OCI-LY7 (cell line): ENCODE results near the gene TOR2A. TPM values are rescaled to one million over a fixed set of nuclear protein-coding genes. Genes with fewer than 3 reads are reported as not detected.

Source experiments
- BruUV-seq: library from RNA; stranded (reverse); fragments of 400-500 nt; replicated peaks from 2 replicates; lab custom pipeline; 2021; lab: Mats Ljungman, UMichigan
- CTCF ChIA-PET: fragments of 300-600 bp; sonication (Branson Sonifier 250); formaldehyde crosslinking; loops from one replicate; lab custom pipeline; 2022; ENCODE audit warnings: antibody characterized with exemption; ENCODE audit not compliant: unreplicated experiment; lab: Charles Lee
- POLR2A ChIA-PET: fragments of 300-600 bp; sonication (Branson Sonifier 250); formaldehyde crosslinking; loops from one replicate; lab custom pipeline; 2022; ENCODE audit warnings: antibody characterized with exemption; lab: Charles Lee
- DNase-seq: peaks from one replicate; pipeline ENCODE4 v3.0.0-alpha.2; 2015; ENCODE audit warnings: low spot score
- H2AFZ ChIP-seq: fragments of 200-600 bp; sonication (generic), shearing (Covaris generic); 2 replicates; pipeline ENCODE4 v1.6.1; 2014; ENCODE audit warnings: mild to moderate bottlenecking, antibody characterized with exemption, low read length, moderate library complexity
- H3K27ac ChIP-seq: fragments of 200-600 bp; sonication (generic); 2 replicates; pipeline ENCODE4 v1.5.1; 2014; ENCODE audit warnings: mixed run types, low read depth, mild to moderate bottlenecking, moderate library complexity, low read length, inconsistent platforms; ENCODE audit not compliant: poor library complexity, severe bottlenecking
- H3K36me3 ChIP-seq: fragments of 200-600 bp; sonication (generic); 2 replicates; pipeline ENCODE4 v1.6.1; 2014; ENCODE audit warnings: mild to moderate bottlenecking, antibody characterized with exemption, low read length, moderate library complexity, mixed read lengths; ENCODE audit not compliant: insufficient read depth
- H3K4me1 ChIP-seq: fragments of 200-600 bp; sonication (generic); 2 replicates; pipeline ENCODE4 v1.5.1; 2014; ENCODE audit warnings: mild to moderate bottlenecking, low read length; ENCODE audit not compliant: insufficient read depth, poor library complexity, severe bottlenecking
- H3K4me2 ChIP-seq: fragments of 200-600 bp; sonication (generic); 2 replicates; pipeline ENCODE4 v1.6.1; 2014; ENCODE audit warnings: mild to moderate bottlenecking, low read length
- H3K4me3 ChIP-seq: fragments of 200-600 bp; sonication (generic); 2 replicates; pipeline ENCODE4 v1.5.1; 2014; ENCODE audit warnings: mild to moderate bottlenecking, low read depth, low read length; ENCODE audit not compliant: poor library complexity, severe bottlenecking
- H3K79me2 ChIP-seq: fragments of 200-600 bp; sonication (generic); 2 replicates; pipeline ENCODE4 v1.6.1; 2016; ENCODE audit warnings: low read depth, mild to moderate bottlenecking, low read length, moderate library complexity, mixed read lengths; ENCODE audit not compliant: insufficient read depth
- H3K9me2 ChIP-seq: fragments of 200-600 bp; sonication (generic); 2 replicates; pipeline ENCODE4 v1.6.1; 2016; ENCODE audit warnings: mild to moderate bottlenecking, low read length, mixed read lengths; ENCODE audit not compliant: insufficient read depth
- H3K9me3 ChIP-seq: fragments of 200-600 bp; sonication (generic); 2 replicates; pipeline ENCODE4 v1.6.1; 2014; ENCODE audit warnings: mild to moderate bottlenecking, mixed run types, low read length, mixed read lengths
- H4K20me1 ChIP-seq: fragments of 200-600 bp; sonication (generic); 2 replicates; pipeline ENCODE4 v1.6.1; 2014; ENCODE audit warnings: mild to moderate bottlenecking, antibody characterized with exemption, low read length, moderate library complexity, mixed read lengths; ENCODE audit not compliant: insufficient read depth
- EZH2phosphoT487 ChIP-seq: fragments of 200-600 bp; sonication (generic); IDR thresholded peaks from 2 replicates; pipeline ENCODE4 v1.6.1; 2018; ENCODE audit warnings: low read depth, borderline replicate concordance, mild to moderate bottlenecking, mixed run types, antibody characterized with exemption, low read length, moderate library complexity, mixed read lengths
- intact Hi-C: fragments of 100-400 bp; cut with micrococcal nuclease; formaldehyde crosslinking; loops from one replicate; pipeline ENCODE4 v1.10.0; 2022; ENCODE audit not compliant: unreplicated experiment
- total RNA-seq, 2 experiments: library from RNA; depleted of rRNA in 1 of 2; stranded (reverse); fragments of >200 nt in 1 of 2; shearing (Covaris generic) in 1 of 2; gene quantifications; 2 replicates each; pipeline ENCODE4 v1.2.3, GENCODE V29; 2014 to 2022
- TF ChIP-seq, protein P1 (sequence below): fragments of 200-600 bp; sonication (generic); conservative IDR thresholded peaks from 2 replicates; pipeline ENCODE4 v1.5.1; 2014; ENCODE audit warnings: mild to moderate bottlenecking, antibody characterized with exemption, low read length, moderate library complexity, mixed read lengths

The TOR2A gene
- total RNA-seq, 2 experiments from 2014 or later: 13.9 to 17.9 TPM

DNA sequence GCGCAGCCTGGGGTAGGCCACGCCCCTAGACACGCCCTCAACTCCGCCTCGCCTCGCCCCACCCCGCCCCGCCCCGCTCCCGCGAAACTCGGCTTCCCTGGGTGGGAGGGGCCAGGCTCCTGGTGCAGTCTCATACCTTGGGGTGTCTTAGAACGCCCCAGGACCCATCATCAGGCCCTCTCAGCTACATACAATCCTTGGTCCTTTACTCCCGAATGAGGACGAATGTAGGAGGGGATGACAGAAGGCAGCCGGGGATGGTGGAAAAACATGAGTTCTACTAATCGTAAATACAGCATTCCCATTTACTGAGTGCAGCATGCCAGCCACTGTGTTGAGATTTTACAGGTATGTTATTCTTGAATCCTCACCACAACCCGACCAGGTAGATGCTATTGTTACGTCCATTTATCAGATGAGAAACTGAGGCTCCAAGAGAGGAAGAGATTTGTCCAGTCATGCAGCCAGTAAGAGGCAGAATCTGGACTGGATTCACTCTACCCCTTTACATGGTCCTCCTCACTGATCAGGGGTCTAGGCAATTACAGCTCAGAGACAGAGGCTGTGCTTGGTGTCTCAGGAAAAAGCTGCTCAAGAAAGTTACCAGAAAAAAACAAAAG, 36.6 kb upstream of the TOR2A start:
- Histone ChIP-seq H2AFZ (no peak overlapping the region), H3K9me3 (no peaks in the 10 kb centered on the region), H3K36me3 (peaks cover 59% of the 10 kb centered on the region), H3K4me1 (peaks cover 74% of the 10 kb centered on the region), H3K9me2 (no peaks in the 10 kb centered on the region), H4K20me1 (0 out of 2 replicates have a peak, but pooled peaks cover 6% of the 10 kb centered on the region), H3K27ac (peak overlapping the region; percentile 59), H3K4me2 (peak overlapping the region; percentile 98), H3K79me2 (peaks cover 34% of the 10 kb centered on the region), H3K4me3 (peak overlapping the region; percentile 69)
- BruUV-seq: no TSS peak
- ChIA-PET POLR2A (interaction anchor here (0.8 to 1.2 kb wide), 6 partner anchors 8 to 31 kb away, joined by 3 to 5 read pairs (median 3); no protein-coding TSS in a partner anchor), CTCF (interaction anchor here (1.0 to 1.8 kb wide), 2 partner anchors 13 to 53 kb away, joined by 4 to 8 read pairs; no protein-coding TSS in a partner anchor)
- intact Hi-C loops: no loop called here
- no peak for DNase-seq
- no peak for TF ChIP-seq EZH2phosphoT487
- TF ChIP-seq, protein P1, sequence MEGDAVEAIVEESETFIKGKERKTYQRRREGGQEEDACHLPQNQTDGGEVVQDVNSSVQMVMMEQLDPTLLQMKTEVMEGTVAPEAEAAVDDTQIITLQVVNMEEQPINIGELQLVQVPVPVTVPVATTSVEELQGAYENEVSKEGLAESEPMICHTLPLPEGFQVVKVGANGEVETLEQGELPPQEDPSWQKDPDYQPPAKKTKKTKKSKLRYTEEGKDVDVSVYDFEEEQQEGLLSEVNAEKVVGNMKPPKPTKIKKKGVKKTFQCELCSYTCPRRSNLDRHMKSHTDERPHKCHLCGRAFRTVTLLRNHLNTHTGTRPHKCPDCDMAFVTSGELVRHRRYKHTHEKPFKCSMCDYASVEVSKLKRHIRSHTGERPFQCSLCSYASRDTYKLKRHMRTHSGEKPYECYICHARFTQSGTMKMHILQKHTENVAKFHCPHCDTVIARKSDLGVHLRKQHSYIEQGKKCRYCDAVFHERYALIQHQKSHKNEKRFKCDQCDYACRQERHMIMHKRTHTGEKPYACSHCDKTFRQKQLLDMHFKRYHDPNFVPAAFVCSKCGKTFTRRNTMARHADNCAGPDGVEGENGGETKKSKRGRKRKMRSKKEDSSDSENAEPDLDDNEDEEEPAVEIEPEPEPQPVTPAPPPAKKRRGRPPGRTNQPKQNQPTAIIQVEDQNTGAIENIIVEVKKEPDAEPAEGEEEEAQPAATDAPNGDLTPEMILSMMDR: no peak

DNA sequence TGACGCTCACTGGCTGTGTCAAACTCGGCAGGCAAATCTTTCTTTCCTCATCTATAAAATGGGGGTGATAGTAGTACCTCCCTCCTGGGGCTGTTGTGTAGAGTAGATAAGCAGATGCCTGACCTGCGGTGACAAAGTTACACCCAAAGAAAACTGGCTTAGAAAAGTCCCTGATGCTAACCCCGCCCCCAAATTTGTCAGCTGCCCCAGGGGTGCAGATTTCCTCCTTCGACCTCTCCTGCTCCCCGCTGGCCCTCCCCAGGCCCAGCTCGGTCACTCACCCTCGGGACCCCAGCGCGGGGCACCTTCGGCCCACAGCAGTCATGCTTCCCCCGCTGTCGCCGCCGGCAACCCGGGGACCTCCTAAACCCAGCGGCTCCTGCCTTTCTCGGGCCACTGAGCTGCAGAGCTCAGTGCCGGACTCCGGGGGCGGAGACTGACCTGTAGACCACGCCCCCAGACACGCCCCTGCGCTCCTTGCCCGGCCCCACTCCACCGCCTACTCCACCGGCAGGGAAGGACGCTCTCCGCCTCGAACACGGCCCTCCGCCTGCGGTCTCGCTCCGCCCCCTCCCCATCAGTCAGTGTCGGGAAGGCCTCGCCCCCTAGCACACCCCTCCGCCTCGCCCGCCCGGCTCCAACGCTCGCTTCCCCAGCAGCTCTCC, 35.9 kb upstream of the TOR2A start:
- Histone ChIP-seq H3K27ac (peak overlapping the region; percentile 30), H3K79me2 (peaks cover 32% of the 10 kb centered on the region), H3K4me3 (peak overlapping the region; percentile 69), H3K36me3 (peaks cover 63% of the 10 kb centered on the region), H3K4me1 (peaks cover 73% of the 10 kb centered on the region), H3K4me2 (peak overlapping the region; percentile 98), H4K20me1 (0 out of 2 replicates have a peak, but pooled peaks cover 6% of the 10 kb centered on the region), H2AFZ (no peak overlapping the region), H3K9me2 (no peaks in the 10 kb centered on the region), H3K9me3 (no peaks in the 10 kb centered on the region)
- TF ChIP-seq EZH2phosphoT487: no peak
- TF ChIP-seq, protein P1: no peak
- intact Hi-C loops: no loop called here
- DNase-seq: peak; percentile 97
- no TSS peak for BruUV-seq
- ChIA-PET CTCF (interaction anchor here (1.0 to 1.8 kb wide), 2 partner anchors 13 to 54 kb away, joined by 4 to 8 read pairs; no protein-coding TSS in a partner anchor), POLR2A (interaction anchor here (0.7 to 1.2 kb wide), 7 partner anchors 8 to 34 kb away, joined by 3 to 5 read pairs (median 3); no protein-coding TSS in a partner anchor)
